HepG2 (cell line): ENCODE data around the gene RBM19. TPM values are rescaled to one million over a fixed set of nuclear protein-coding genes. Genes with fewer than 3 reads are reported as not detected.

Experiments used
- ATAC-seq: fragments of 200-7000 bp; cut with Tn5 transposase; 3 replicates; pipeline ENCODE4 v1.9.1; 2020; ENCODE audit warnings: mild to moderate bottlenecking, moderate library complexity
- BruUV-seq: library from RNA; stranded (reverse); fragments of 400-500 nt; replicated peaks from 2 replicates; lab custom pipeline; 2021; lab: Mats Ljungman, UMichigan
- CTCF ChIA-PET: fragments of 300-600 bp; formaldehyde crosslinking; extraction: SDS; loops from one replicate; lab custom pipeline; 2021; ENCODE audit warnings: low total read pairs, inconsistent platforms, low intra/inter-chr PET ratio; lab: Yijun Ruan, JAX
- POLR2A ChIA-PET: fragments of 350-600 bp; sonication (Branson Sonifier 250); formaldehyde crosslinking; loops from one replicate; lab custom pipeline; 2020; ENCODE audit warnings: antibody characterized with exemption, inconsistent platforms; lab: Yijun Ruan, JAX
- DNase-seq: peaks from one replicate; pipeline ENCODE4 v3.0.0-alpha.2; 2015; ENCODE audit warnings: low spot score
- FAIRE-seq: peaks from 3 replicates; lab custom pipeline; 2011; peaks lifted over from hg19 to GRCh38; lab: Jason Lieb, UNC
- H2AFZ ChIP-seq: one replicate; pipeline ENCODE4 v1.6.1; 2011; ENCODE audit warnings: low read length, inconsistent platforms
- H3K27ac ChIP-seq: fragments of 300-600 bp; 3 replicates; pipeline ENCODE4 v1.8.0; 2011; ENCODE audit warnings: mixed run types, mild to moderate bottlenecking, mixed read lengths, low read length, inconsistent platforms; ENCODE audit not compliant: insufficient read depth; ENCODE audit errors: extremely low read length
- H3K27me3 ChIP-seq, 2 experiments: fragments of 200-600 bp in 1 of 2; 2 replicates in 1 of 2; 3 replicates in 1 of 2; pipeline versions ENCODE4 v1.6.0 to v1.8.0; 2011; ENCODE audit warnings: low read length in 2 of 2, mild to moderate bottlenecking in 2 of 2, moderate library complexity in 2 of 2, inconsistent platforms in 1 of 2; ENCODE audit not compliant: insufficient read depth in 2 of 2, control insufficient read depth in 1 of 2
- H3K36me3 ChIP-seq, 2 experiments: fragments of 200-600 bp in 1 of 2; replicated peaks in 1 of 2; 2 replicates in 1 of 2; 3 replicates in 1 of 2; pipeline versions ENCODE4 v1.5.1 to v1.8.0; 2011; ENCODE audit warnings: low read length in 2 of 2, inconsistent platforms in 1 of 2; ENCODE audit not compliant: insufficient read depth in 2 of 2, control insufficient read depth in 1 of 2
- H3K4me1 ChIP-seq: 2 replicates; pipeline ENCODE4 v1.5.1; 2012; ENCODE audit warnings: low read length, inconsistent platforms; ENCODE audit not compliant: insufficient read depth
- H3K4me2 ChIP-seq: 2 replicates; pipeline ENCODE4 v1.6.0; 2011; ENCODE audit warnings: low read depth, low read length, inconsistent platforms
- H3K4me3 ChIP-seq, 3 experiments: fragments of 200-600 bp in 1 of 3; sonication (generic), shearing (Covaris generic) in 1 of 3; replicated peaks in 1 of 3; 2 replicates each; pipeline ENCODE4 v1.5.1; 2011 to 2016; ENCODE audit warnings: low read length in 3 of 3, inconsistent platforms in 2 of 3, low read depth in 2 of 3, mild to moderate bottlenecking in 2 of 3, control low read depth in 1 of 3, mixed read lengths in 1 of 3; ENCODE audit not compliant: insufficient read depth in 1 of 3
- H3K79me2 ChIP-seq: one replicate; pipeline ENCODE4 v1.6.1; 2011; ENCODE audit warnings: low read length, inconsistent platforms; ENCODE audit not compliant: insufficient read depth
- H3K9ac ChIP-seq: 2 replicates; pipeline ENCODE4 v1.6.0; 2011; ENCODE audit warnings: mild to moderate bottlenecking, low read depth, low read length, inconsistent platforms; ENCODE audit not compliant: insufficient read depth
- H3K9me3 ChIP-seq: 2 replicates; pipeline ENCODE4 v1.5.1; 2012; ENCODE audit warnings: mild to moderate bottlenecking, low read length
- H4K20me1 ChIP-seq: 2 replicates; pipeline ENCODE4 v1.6.0; 2011; ENCODE audit warnings: inconsistent platforms, mild to moderate bottlenecking, low read length, moderate library complexity; ENCODE audit not compliant: insufficient read depth
- BRD4 ChIP-seq: sonication (generic); formaldehyde crosslinking; IDR thresholded peaks from 2 replicates; pipeline ENCODE4 v1.4.0; 2020; ENCODE audit warnings: missing genetic modification reagents
- MYC ChIP-seq: sonication (generic); formaldehyde crosslinking; IDR thresholded peaks from 2 replicates; pipeline ENCODE4 v1.9.0; 2021; ENCODE audit warnings: missing genetic modification reagents, borderline replicate concordance
- SOX5 ChIP-seq: IDR thresholded peaks from 2 replicates; pipeline ENCODE4 v1.6.1; 2016; ENCODE audit warnings: borderline replicate concordance
- ZNF224 ChIP-seq: sonication (generic); formaldehyde crosslinking; IDR thresholded peaks from 2 replicates; pipeline ENCODE4 v1.5.0; 2020; ENCODE audit warnings: mild to moderate bottlenecking, missing genetic modification reagents
- ZNF441 ChIP-seq: sonication (generic); formaldehyde crosslinking; IDR thresholded peaks from 2 replicates; pipeline ENCODE4 v1.7.0; 2021; ENCODE audit warnings: missing genetic modification reagents, borderline replicate concordance
- ZNF468 ChIP-seq: sonication (generic); formaldehyde crosslinking; IDR thresholded peaks from 2 replicates; pipeline ENCODE4 v1.8.0; 2022; ENCODE audit warnings: mild to moderate bottlenecking, moderate library complexity, missing genetic modification reagents
- ZNF598 ChIP-seq: sonication (generic); formaldehyde crosslinking; IDR thresholded peaks from 2 replicates; pipeline ENCODE4 v1.5.1; 2020; ENCODE audit warnings: mild to moderate bottlenecking, missing genetic modification reagents, borderline replicate concordance
- WGBS: methylation state at CpG from one replicate; pipeline ENCODE4 v1.1.6; 2017; ENCODE audit warnings: low lambda C conversion rate; 5-methylcytosine and 5-hydroxymethylcytosine counted together
- in situ Hi-C: cut with HindIII; loops from 2 replicates; pipeline ENCODE4 v1.10.0; 2017; ENCODE audit warnings: low pct_unique_long_range_greater_than_20kb; ENCODE audit not compliant: extremely low pct_ligation_motif_present
- intact Hi-C: fragments of 100-400 bp; cut with micrococcal nuclease; formaldehyde crosslinking; loops from one replicate; pipeline ENCODE4 v1.10.0; 2022; ENCODE audit not compliant: unreplicated experiment
- polyA plus RNA-seq, 8 experiments: library from polyadenylated mRNA; depleted of rRNA in 3 of 8; stranded (reverse) in 7 of 8; unstranded in 1 of 8; fragments of >200 nt; fragmentation: Illumina TruSeq in 4 of 8; extraction: Trizol in 4 of 8; gene quantifications; 2 replicates each; pipeline versions ENCODE4 v1.2.1 to v1.2.3, GENCODE V29; 2011 to 2016; ENCODE audit warnings: low read depth in 4 of 8, missing spikeins in 1 of 8, mixed read lengths in 1 of 8; ENCODE audit not compliant: insufficient read depth in 1 of 8
- total RNA-seq, 5 experiments: library from RNA; depleted of rRNA; stranded (reverse); fragments of >200 nt; fragmentation: Illumina TruSeq; extraction: Trizol; gene quantifications; 2 replicates each; pipeline ENCODE4 v1.2.3, GENCODE V29; 2016; ENCODE audit warnings: low read depth in 1 of 5
- TF ChIP-seq, protein P1 (sequence below): IDR thresholded peaks from 2 replicates; pipeline ENCODE4 v1.4.0; 2020; ENCODE audit warnings: mild to moderate bottlenecking, missing genetic modification reagents
- TF ChIP-seq, protein P2 (sequence below): sonication (generic); formaldehyde crosslinking; IDR thresholded peaks from 2 replicates; pipeline ENCODE4 v1.4.0; 2020; ENCODE audit warnings: mild to moderate bottlenecking, missing genetic modification reagents
- TF ChIP-seq, protein P3 (sequence below): IDR thresholded peaks from 2 replicates; pipeline ENCODE4 v1.6.1; 2018; ENCODE audit warnings: missing genetic modification reagents
- TF ChIP-seq, protein P4 (sequence below): sonication (generic); formaldehyde crosslinking; IDR thresholded peaks from 2 replicates; pipeline ENCODE4 v1.4.0; 2020; ENCODE audit warnings: low read depth, missing genetic modification reagents

Gene RBM19
- total and polyA plus RNA-seq, 2 of the 13 experiments (the other 11 are each of a cell fraction or from before 2014, with no cell fraction given) = 19.3 to 32.2 TPM

DNA sequence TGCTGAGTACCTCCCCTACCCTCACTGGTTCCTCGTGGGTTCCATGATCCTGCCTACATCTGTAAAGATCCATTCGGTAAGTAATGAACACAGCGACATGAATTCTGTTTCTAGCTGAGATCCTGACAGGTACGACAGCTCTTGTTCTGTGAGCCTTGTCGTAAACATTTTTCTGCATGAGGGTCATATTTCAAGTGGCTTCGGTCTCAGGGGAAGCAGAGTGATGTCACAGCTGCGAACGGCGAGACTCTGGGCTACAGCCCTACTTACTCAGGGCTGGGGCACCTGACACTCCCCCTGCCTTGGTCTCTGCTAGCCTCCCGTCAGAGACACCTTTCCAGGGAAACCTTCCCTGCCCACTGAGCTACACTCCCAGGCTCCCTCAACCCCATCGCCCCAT, 85.8 kb downstream of the RBM19 start:
- H3K36me3 ChIP-seq = peaks cover 1 to 35% of the 10 kb centered on the region in 2 experiments
- no peak overlapping the region for H3K9ac ChIP-seq
- ChIA-PET POLR2A (no interaction called here), CTCF (no interaction called here)
- FAIRE-seq (no peak), DNase-seq (no peak), ATAC-seq (no peak)
- no peak overlapping the region for H3K27ac ChIP-seq
- no peak overlapping the region for H3K4me3 ChIP-seq
- WGBS = 97% methylated on average over 11 of the region's 11 CpGs
- H4K20me1 ChIP-seq = no peaks in the 10 kb centered on the region
- H2AFZ ChIP-seq = no peak overlapping the region
- no peaks in the 10 kb centered on the region for H3K9me3 ChIP-seq
- H3K4me1 ChIP-seq = no peaks in the 10 kb centered on the region
- H3K27me3 ChIP-seq = no peaks in the 10 kb centered on the region
- BruUV-seq = no TSS peak
- in situ Hi-C loops = no loop called here
- H3K79me2 ChIP-seq = no peaks in the 10 kb centered on the region
- intact Hi-C loops = no loop called here
- no peak overlapping the region for H3K4me2 ChIP-seq
- no peak for TF ChIP-seq ZNF441 (CRISPR knock-in tag)
- no peak for TF ChIP-seq SOX5 (CRISPR knock-in tag)
- TF ChIP-seq MYC (CRISPR knock-in tag) = no peak
- TF ChIP-seq, protein P1, sequence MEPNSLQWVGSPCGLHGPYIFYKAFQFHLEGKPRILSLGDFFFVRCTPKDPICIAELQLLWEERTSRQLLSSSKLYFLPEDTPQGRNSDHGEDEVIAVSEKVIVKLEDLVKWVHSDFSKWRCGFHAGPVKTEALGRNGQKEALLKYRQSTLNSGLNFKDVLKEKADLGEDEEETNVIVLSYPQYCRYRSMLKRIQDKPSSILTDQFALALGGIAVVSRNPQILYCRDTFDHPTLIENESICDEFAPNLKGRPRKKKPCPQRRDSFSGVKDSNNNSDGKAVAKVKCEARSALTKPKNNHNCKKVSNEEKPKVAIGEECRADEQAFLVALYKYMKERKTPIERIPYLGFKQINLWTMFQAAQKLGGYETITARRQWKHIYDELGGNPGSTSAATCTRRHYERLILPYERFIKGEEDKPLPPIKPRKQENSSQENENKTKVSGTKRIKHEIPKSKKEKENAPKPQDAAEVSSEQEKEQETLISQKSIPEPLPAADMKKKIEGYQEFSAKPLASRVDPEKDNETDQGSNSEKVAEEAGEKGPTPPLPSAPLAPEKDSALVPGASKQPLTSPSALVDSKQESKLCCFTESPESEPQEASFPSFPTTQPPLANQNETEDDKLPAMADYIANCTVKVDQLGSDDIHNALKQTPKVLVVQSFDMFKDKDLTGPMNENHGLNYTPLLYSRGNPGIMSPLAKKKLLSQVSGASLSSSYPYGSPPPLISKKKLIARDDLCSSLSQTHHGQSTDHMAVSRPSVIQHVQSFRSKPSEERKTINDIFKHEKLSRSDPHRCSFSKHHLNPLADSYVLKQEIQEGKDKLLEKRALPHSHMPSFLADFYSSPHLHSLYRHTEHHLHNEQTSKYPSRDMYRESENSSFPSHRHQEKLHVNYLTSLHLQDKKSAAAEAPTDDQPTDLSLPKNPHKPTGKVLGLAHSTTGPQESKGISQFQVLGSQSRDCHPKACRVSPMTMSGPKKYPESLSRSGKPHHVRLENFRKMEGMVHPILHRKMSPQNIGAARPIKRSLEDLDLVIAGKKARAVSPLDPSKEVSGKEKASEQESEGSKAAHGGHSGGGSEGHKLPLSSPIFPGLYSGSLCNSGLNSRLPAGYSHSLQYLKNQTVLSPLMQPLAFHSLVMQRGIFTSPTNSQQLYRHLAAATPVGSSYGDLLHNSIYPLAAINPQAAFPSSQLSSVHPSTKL (CRISPR knock-in tag) = no peak
- TF ChIP-seq, protein P2, sequence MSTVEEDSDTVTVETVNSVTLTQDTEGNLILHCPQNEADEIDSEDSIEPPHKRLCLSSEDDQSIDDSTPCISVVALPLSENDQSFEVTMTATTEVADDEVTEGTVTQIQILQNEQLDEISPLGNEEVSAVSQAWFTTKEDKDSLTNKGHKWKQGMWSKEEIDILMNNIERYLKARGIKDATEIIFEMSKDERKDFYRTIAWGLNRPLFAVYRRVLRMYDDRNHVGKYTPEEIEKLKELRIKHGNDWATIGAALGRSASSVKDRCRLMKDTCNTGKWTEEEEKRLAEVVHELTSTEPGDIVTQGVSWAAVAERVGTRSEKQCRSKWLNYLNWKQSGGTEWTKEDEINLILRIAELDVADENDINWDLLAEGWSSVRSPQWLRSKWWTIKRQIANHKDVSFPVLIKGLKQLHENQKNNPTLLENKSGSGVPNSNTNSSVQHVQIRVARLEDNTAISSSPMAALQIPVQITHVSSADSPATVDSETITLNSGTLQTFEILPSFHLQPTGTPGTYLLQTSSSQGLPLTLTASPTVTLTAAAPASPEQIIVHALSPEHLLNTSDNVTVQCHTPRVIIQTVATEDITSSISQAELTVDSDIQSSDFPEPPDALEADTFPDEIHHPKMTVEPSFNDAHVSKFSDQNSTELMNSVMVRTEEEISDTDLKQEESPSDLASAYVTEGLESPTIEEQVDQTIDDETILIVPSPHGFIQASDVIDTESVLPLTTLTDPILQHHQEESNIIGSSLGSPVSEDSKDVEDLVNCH (CRISPR knock-in tag) = no peak
- no peak for TF ChIP-seq BRD4 (CRISPR knock-in tag)
- no peak for TF ChIP-seq ZNF598 (CRISPR knock-in tag)
- no peak for TF ChIP-seq ZNF224 (CRISPR knock-in tag)
- TF ChIP-seq, protein P3, sequence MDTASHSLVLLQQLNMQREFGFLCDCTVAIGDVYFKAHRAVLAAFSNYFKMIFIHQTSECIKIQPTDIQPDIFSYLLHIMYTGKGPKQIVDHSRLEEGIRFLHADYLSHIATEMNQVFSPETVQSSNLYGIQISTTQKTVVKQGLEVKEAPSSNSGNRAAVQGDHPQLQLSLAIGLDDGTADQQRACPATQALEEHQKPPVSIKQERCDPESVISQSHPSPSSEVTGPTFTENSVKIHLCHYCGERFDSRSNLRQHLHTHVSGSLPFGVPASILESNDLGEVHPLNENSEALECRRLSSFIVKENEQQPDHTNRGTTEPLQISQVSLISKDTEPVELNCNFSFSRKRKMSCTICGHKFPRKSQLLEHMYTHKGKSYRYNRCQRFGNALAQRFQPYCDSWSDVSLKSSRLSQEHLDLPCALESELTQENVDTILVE (CRISPR knock-in tag) = no peak
- TF ChIP-seq, protein P4, sequence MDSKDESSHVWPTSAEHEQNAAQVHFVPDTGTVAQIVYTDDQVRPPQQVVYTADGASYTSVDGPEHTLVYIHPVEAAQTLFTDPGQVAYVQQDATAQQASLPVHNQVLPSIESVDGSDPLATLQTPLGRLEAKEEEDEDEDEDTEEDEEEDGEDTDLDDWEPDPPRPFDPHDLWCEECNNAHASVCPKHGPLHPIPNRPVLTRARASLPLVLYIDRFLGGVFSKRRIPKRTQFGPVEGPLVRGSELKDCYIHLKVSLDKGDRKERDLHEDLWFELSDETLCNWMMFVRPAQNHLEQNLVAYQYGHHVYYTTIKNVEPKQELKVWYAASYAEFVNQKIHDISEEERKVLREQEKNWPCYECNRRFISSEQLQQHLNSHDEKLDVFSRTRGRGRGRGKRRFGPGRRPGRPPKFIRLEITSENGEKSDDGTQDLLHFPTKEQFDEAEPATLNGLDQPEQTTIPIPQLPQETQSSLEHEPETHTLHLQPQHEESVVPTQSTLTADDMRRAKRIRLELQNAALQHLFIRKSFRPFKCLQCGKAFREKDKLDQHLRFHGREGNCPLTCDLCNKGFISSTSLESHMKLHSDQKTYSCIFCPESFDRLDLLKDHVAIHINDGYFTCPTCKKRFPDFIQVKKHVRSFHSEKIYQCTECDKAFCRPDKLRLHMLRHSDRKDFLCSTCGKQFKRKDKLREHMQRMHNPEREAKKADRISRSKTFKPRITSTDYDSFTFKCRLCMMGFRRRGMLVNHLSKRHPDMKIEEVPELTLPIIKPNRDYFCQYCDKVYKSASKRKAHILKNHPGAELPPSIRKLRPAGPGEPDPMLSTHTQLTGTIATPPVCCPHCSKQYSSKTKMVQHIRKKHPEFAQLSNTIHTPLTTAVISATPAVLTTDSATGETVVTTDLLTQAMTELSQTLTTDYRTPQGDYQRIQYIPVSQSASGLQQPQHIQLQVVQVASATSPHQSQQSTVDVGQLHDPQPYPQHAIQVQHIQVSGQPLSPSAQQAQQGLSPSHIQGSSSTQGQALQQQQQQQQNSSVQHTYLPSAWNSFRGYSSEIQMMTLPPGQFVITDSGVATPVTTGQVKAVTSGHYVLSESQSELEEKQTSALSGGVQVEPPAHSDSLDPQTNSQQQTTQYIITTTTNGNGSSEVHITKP (CRISPR knock-in tag) = no peak
- no peak for TF ChIP-seq ZNF468 (CRISPR knock-in tag)
